H1 (cell line): ENCODE measurements around the gene BRD3OS. TPM values are rescaled to one million over a fixed set of nuclear protein-coding genes. Genes with fewer than 3 reads are reported as not detected.

ENCODE experiments used
- CTCF ChIA-PET: fragments of 300-600 bp; sonication (Branson Sonifier 250); formaldehyde crosslinking; loops from one replicate; lab custom pipeline; 2021; ENCODE audit not compliant: partially characterized antibody; lab: Charles Lee
- POLR2A ChIA-PET: fragments of 300-600 bp; sonication (Branson Sonifier 250); formaldehyde crosslinking; loops from one replicate; lab custom pipeline; 2021; ENCODE audit warnings: inconsistent platforms; ENCODE audit not compliant: partially characterized antibody; lab: Charles Lee
- DNase-seq, 2 experiments: peaks; one replicate each; pipeline versions ENCODE4 v3.0.0 to v3.0.0-alpha.2; 2010 to 2022; ENCODE audit warnings: low spot score in 2 of 2, low read depth in 1 of 2, mixed read lengths in 1 of 2
- FAIRE-seq: peaks from 2 replicates; lab custom pipeline; 2011; peaks lifted over from hg19 to GRCh38; lab: Jason Lieb, UNC
- H2AFZ ChIP-seq: 2 replicates; pipeline ENCODE4 v1.8.1; 2012; ENCODE audit warnings: low read length, inconsistent platforms
- H2AK5ac ChIP-seq: 2 replicates; pipeline ENCODE4 v1.6.1; 2013; ENCODE audit warnings: low read depth, low read length
- H2BK120ac ChIP-seq: replicated peaks from 2 replicates; pipeline ENCODE3; 2013; ENCODE audit warnings: low read depth, low read length, inconsistent platforms
- H2BK12ac ChIP-seq: 2 replicates; pipeline ENCODE4 v1.6.1; 2013; ENCODE audit warnings: low read depth, low read length
- H2BK15ac ChIP-seq: 2 replicates; pipeline ENCODE4 v1.6.1; 2013; ENCODE audit warnings: low read length
- H2BK20ac ChIP-seq: 2 replicates; pipeline ENCODE4 v1.6.1; 2013; ENCODE audit warnings: low read length
- H2BK5ac ChIP-seq: 2 replicates; pipeline ENCODE4 v1.6.1; 2013; ENCODE audit warnings: low read depth, low read length
- H3K14ac ChIP-seq: 2 replicates; pipeline ENCODE4 v1.6.1; 2013; ENCODE audit warnings: inconsistent platforms; ENCODE audit not compliant: insufficient read length
- H3K18ac ChIP-seq: 2 replicates; pipeline ENCODE4 v1.6.1; 2013; ENCODE audit warnings: low read length; ENCODE audit errors: extremely low read depth
- H3K23ac ChIP-seq: 2 replicates; pipeline ENCODE4 v1.6.1; 2013; ENCODE audit warnings: inconsistent platforms; ENCODE audit not compliant: insufficient read length
- H3K23me2 ChIP-seq: 2 replicates; pipeline ENCODE4 v1.6.1; 2013; ENCODE audit warnings: low read depth, low read length
- H3K27ac ChIP-seq: 2 replicates; pipeline ENCODE4 v1.6.1; 2011; ENCODE audit warnings: low read depth, low read length, inconsistent platforms
- H3K27me3 ChIP-seq, 4 experiments: replicated peaks in 1 of 4; 1 replicate in 1 of 4; 2 replicates in 3 of 4; pipeline versions ENCODE4 v1.6.1 to v1.8.1; 2011 to 2013; ENCODE audit warnings: low read length in 3 of 4, mild to moderate bottlenecking in 3 of 4, inconsistent platforms in 2 of 4, mixed read lengths in 2 of 4, moderate library complexity in 1 of 4; ENCODE audit not compliant: control insufficient read depth in 3 of 4, insufficient read depth in 3 of 4; ENCODE audit errors: extremely low read depth in 1 of 4
- H3K36me3 ChIP-seq, 4 experiments: 2 replicates each; pipeline versions ENCODE4 v1.6.1 to v1.8.1; 2011 to 2013; ENCODE audit warnings: mild to moderate bottlenecking in 4 of 4, low read length in 3 of 4, moderate library complexity in 2 of 4, control low read depth in 1 of 4, inconsistent platforms in 1 of 4; ENCODE audit not compliant: insufficient read depth in 4 of 4, control insufficient read depth in 2 of 4
- H3K4ac ChIP-seq: replicated peaks from 2 replicates; pipeline ENCODE3; 2013; ENCODE audit warnings: low read length, low read depth, mixed read lengths, inconsistent platforms; ENCODE audit not compliant: insufficient read length
- H3K4me1 ChIP-seq, 4 experiments: replicated peaks in 1 of 4; 1 replicate in 1 of 4; 2 replicates in 3 of 4; pipeline versions ENCODE4 v1.6.1 to v1.8.1; 2011 to 2013; ENCODE audit warnings: low read length in 3 of 4, inconsistent platforms in 2 of 4, mixed read lengths in 1 of 4; ENCODE audit not compliant: insufficient read depth in 4 of 4, control insufficient read depth in 3 of 4
- H3K4me2 ChIP-seq, 2 experiments: 2 replicates each; pipeline versions ENCODE4 v1.6.1 to v1.8.1; 2011 to 2013; ENCODE audit warnings: low read depth in 2 of 2, low read length in 2 of 2, control low read depth in 1 of 2, inconsistent platforms in 1 of 2, mild to moderate bottlenecking in 1 of 2; ENCODE audit not compliant: insufficient read depth in 1 of 2
- H3K4me3 ChIP-seq, 4 experiments: fragments of 200-600, 300-600 bp in 1 of 4; sonication (generic), shearing (Covaris generic), sonication (Bioruptor Twin) in 1 of 4; 2 replicates each; pipeline versions ENCODE4 v1.5.1 to v1.8.1; 2011 to 2016; ENCODE audit warnings: low read length in 4 of 4, low read depth in 3 of 4, control low read depth in 2 of 4, inconsistent platforms in 2 of 4, mild to moderate bottlenecking in 2 of 4, mixed read lengths in 1 of 4, moderate library complexity in 1 of 4; ENCODE audit not compliant: insufficient read depth in 2 of 4; ENCODE audit errors: extremely low read depth in 1 of 4
- H3K56ac ChIP-seq: replicated peaks from 2 replicates; pipeline ENCODE3; 2013; ENCODE audit warnings: low read depth, mild to moderate bottlenecking, mixed read lengths, low read length, inconsistent platforms; ENCODE audit not compliant: insufficient read length
- H3K79me1 ChIP-seq: 2 replicates; pipeline ENCODE4 v1.6.1; 2013; ENCODE audit warnings: low read depth, low read length, control low read depth
- H3K79me2 ChIP-seq, 2 experiments: 2 replicates each; pipeline versions ENCODE4 v1.6.1 to v1.8.1; 2012 to 2013; ENCODE audit warnings: low read length in 2 of 2, mild to moderate bottlenecking in 2 of 2, inconsistent platforms in 1 of 2; ENCODE audit not compliant: insufficient read depth in 2 of 2, control insufficient read depth in 1 of 2
- H3K9ac ChIP-seq, 4 experiments: replicated peaks in 1 of 4; 1 replicate in 1 of 4; 2 replicates in 3 of 4; pipeline versions ENCODE4 v1.6.1 to v1.8.1; 2011 to 2013; ENCODE audit warnings: low read depth in 3 of 4, low read length in 3 of 4, control low read depth in 2 of 4, mild to moderate bottlenecking in 2 of 4, moderate library complexity in 2 of 4, inconsistent platforms in 1 of 4; ENCODE audit errors: extremely low read depth in 1 of 4
- H3K9me3 ChIP-seq, 2 experiments: 2 replicates each; pipeline versions ENCODE4 v1.6.1 to v1.8.1; 2012 to 2013; ENCODE audit warnings: mild to moderate bottlenecking in 2 of 2, moderate library complexity in 2 of 2, control low read depth in 1 of 2, inconsistent platforms in 1 of 2, low read depth in 1 of 2, low read length in 1 of 2, mixed read lengths in 1 of 2; ENCODE audit not compliant: insufficient read depth in 2 of 2
- H4K20me1 ChIP-seq, 2 experiments: replicated peaks in 1 of 2; 2 replicates each; pipeline versions ENCODE3 to v1.8.1; 2011 to 2013; ENCODE audit warnings: inconsistent platforms in 2 of 2, low read length in 2 of 2, mild to moderate bottlenecking in 1 of 2; ENCODE audit not compliant: insufficient read depth in 2 of 2, control insufficient read depth in 1 of 2
- H4K5ac ChIP-seq: 2 replicates; pipeline ENCODE4 v1.6.1; 2013; ENCODE audit warnings: low read length, low read depth, mixed read lengths, inconsistent platforms; ENCODE audit not compliant: insufficient read length
- H4K8ac ChIP-seq: 2 replicates; pipeline ENCODE4 v1.8.0; 2013; ENCODE audit warnings: mild to moderate bottlenecking, moderate library complexity, low read length, inconsistent platforms; ENCODE audit not compliant: insufficient read depth; ENCODE audit errors: extremely low read depth
- H4K91ac ChIP-seq: replicated peaks from 2 replicates; pipeline ENCODE3; 2013; ENCODE audit warnings: low read length, mixed read lengths, inconsistent platforms; ENCODE audit not compliant: insufficient read length
- EGR1 ChIP-seq: IDR thresholded peaks from 2 replicates; pipeline ENCODE4 v1.6.1; 2011; ENCODE audit warnings: low read depth, low read length, borderline replicate concordance
- EP300 ChIP-seq, 2 experiments: IDR thresholded peaks; 1 replicate in 1 of 2; 2 replicates in 1 of 2; pipeline ENCODE4 v1.6.1; 2011 to 2012; ENCODE audit warnings: low read depth in 2 of 2, low read length in 2 of 2, mild to moderate bottlenecking in 2 of 2, borderline replicate concordance in 1 of 2, inconsistent platforms in 1 of 2, moderate library complexity in 1 of 2
- GTF2F1 ChIP-seq: IDR thresholded peaks from 2 replicates; pipeline ENCODE4 v1.6.1; 2012; ENCODE audit warnings: low read depth, low read length, improper control_type of control experiment, borderline replicate concordance
- POLR2A ChIP-seq, 2 experiments: IDR thresholded peaks; 1 replicate in 1 of 2; 2 replicates in 1 of 2; pipeline ENCODE4 v1.6.1; 2011; ENCODE audit warnings: low read depth in 2 of 2, low read length in 2 of 2, mild to moderate bottlenecking in 2 of 2; ENCODE audit errors: control extremely low read depth in 1 of 2
- SP1 ChIP-seq: IDR thresholded peaks from 2 replicates; pipeline ENCODE4 v1.6.1; 2011; ENCODE audit warnings: low read depth, low read length
- SP4 ChIP-seq: IDR thresholded peaks from 2 replicates; pipeline ENCODE4 v1.6.1; 2012; ENCODE audit warnings: low read length, inconsistent platforms
- WGBS, 2 experiments: shearing (Covaris generic) in 1 of 2; methylation state at CpG; one replicate each; pipeline versions ENCODE4 v1.1.6 to v1.1.7; 2013 to 2015; ENCODE audit warnings: low lambda C conversion rate in 2 of 2, mixed read lengths in 2 of 2, inconsistent platforms in 1 of 2, low coverage in 1 of 2, missing lambda C conversion rate in 1 of 2; ENCODE audit not compliant: insufficient replicate concordance in 2 of 2, insufficient coverage in 1 of 2, insufficient read length in 1 of 2; ENCODE audit errors: extremely low coverage in 1 of 2, missing lambda C conversion rate in 1 of 2; 5-methylcytosine and 5-hydroxymethylcytosine counted together
- polyA plus RNA-seq, 7 experiments: library from polyadenylated mRNA; depleted of rRNA in 3 of 7; stranded (reverse) in 5 of 7; unstranded in 2 of 7; fragments of >200 nt in 5 of 7; fragments of 200-250 nt in 2 of 7; gene quantifications; 1 replicate in 5 of 7; 2 replicates in 1 of 7; 4 replicates in 1 of 7; pipeline versions ENCODE4 v1.2.1 to v1.2.3, GENCODE V29; 2011 to 2013; ENCODE audit warnings: missing spikeins in 2 of 7, mixed read lengths in 2 of 7
- total RNA-seq: library from RNA; stranded (reverse); fragmentation: NEBNext Ultra II Directional; extraction: Animal tissue kit (Norgen Biotek cat#: 25700); gene quantifications from 2 replicates; pipeline ENCODE4 v1.2.1, GENCODE V29; 2021
- TF ChIP-seq, protein P1 (sequence below): IDR thresholded peaks from 2 replicates; pipeline ENCODE4 v1.6.1; 2011; ENCODE audit warnings: low read length, improper control_type of control experiment
- TF ChIP-seq, protein P2 (sequence below): IDR thresholded peaks from 2 replicates; pipeline ENCODE4 v1.6.1; 2012; ENCODE audit warnings: low read length, inconsistent platforms

Gene BRD3OS
- total and polyA plus RNA-seq, 2 of the 8 experiments (the other 6 are each of a cell fraction or from before 2014, with no cell fraction given) = 12.7 to 20.2 TPM

DNA sequence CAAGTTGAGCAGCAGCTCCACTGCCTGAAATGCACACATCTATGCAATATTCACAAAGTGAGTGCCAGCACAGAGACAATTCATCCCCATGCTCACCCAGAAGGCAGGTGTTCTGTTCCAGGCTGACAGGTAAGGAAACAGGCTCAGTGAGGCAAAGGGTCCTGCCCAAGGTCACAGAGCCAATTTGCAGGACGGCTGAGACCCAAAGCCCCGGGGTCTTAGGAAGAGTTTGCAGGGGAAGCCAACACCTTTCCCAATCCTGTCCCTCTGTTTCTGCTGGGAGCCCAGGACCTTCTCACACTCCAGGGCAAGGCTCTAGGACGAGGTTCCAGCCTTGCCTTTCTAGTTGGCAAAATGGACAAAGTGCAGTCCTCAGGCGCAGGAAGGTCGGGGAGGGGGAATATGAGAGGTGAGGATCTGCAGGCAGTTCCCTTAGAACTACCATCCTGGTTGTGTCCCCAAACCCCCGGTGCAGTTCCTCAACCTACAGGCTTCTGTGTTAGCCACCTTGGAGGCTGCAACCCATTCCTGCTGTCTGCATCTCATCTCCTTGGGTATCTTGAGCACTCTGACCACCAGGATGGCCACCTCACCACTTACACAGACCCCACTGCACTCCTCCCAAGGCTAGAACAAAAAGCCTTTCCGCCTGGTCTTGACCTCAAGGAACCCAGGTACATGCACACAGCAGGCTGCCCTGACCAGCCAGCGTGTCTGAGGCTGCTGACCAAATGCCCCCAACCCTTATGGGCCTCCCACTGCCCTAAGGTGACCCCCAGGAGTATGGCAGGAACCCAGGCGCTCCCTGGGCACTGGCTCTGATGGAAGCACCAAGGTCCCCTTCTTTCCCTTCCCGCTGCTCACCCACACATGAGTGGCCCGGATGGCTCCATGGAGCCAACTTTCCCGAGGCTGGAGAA lies 44.5 kb downstream of the BRD3OS start:
- no peak overlapping the region for H3K9ac ChIP-seq
- no peak overlapping the region for H3K23ac ChIP-seq
- FAIRE-seq (no peak), DNase-seq (no peak)
- no peak overlapping the region for H3K56ac ChIP-seq
- H4K20me1 ChIP-seq = peaks cover 8 to 14% of the 10 kb centered on the region in 2 experiments
- H4K91ac ChIP-seq = no peak overlapping the region
- H2BK120ac ChIP-seq = no peak overlapping the region
- H3K27ac ChIP-seq = no peak overlapping the region
- H4K5ac ChIP-seq = no peak overlapping the region
- H3K79me1 ChIP-seq = peaks cover 6% of the 10 kb centered on the region; the same call in 1 of the 2 replicates
- H2BK15ac ChIP-seq = no peak overlapping the region
- no peaks in the 10 kb centered on the region for H3K36me3 ChIP-seq
- 0 out of 2 replicates have a peak overlapping the region, but pooled peaks have one; percentile 20 for H2AK5ac ChIP-seq
- H3K4ac ChIP-seq = peak overlapping the region; percentile 38
- H3K23me2 ChIP-seq = peaks cover 5% of the 10 kb centered on the region
- no peak overlapping the region for H2AFZ ChIP-seq
- H3K27me3 ChIP-seq = peaks cover 0 to 13% (median 10%) of the 10 kb centered on the region in 4 experiments; a peak in 3 of 7 replicates
- H3K9me3 ChIP-seq = peaks cover 3 to 11% of the 10 kb centered on the region in 2 experiments; a peak in 3 of 4 replicates
- no peak overlapping the region for H3K14ac ChIP-seq
- WGBS, 2 experiments = 78% methylated on average over 11 of the region's 12 CpGs; no CpG with 5 or more reads in 1 of the 2 experiments
- H3K4me2 ChIP-seq = peak overlapping the region in 1 of 2 experiments; percentile 34; a peak in 1 of 4 replicates
- H3K4me3 ChIP-seq = no peak overlapping the region
- no peak overlapping the region for H2BK12ac ChIP-seq
- peaks cover 15 to 25% of the 10 kb centered on the region in 2 experiments for H3K79me2 ChIP-seq
- ChIA-PET CTCF (interaction anchor here (1.4 kb wide), 1 partner anchor 94 kb away, joined by 3 read pairs; no protein-coding TSS in a partner anchor), POLR2A (no interaction called here)
- peaks cover 0 to 5% (median 4%) of the 10 kb centered on the region in 4 experiments; a peak in 5 of 7 replicates for H3K4me1 ChIP-seq
- no peak overlapping the region for H2BK20ac ChIP-seq
- no peak overlapping the region for H2BK5ac ChIP-seq
- H3K18ac ChIP-seq = no peak overlapping the region
- H4K8ac ChIP-seq = peak overlapping the region; percentile 41; the same call in 1 of the 2 replicates
- TF ChIP-seq, protein P1, sequence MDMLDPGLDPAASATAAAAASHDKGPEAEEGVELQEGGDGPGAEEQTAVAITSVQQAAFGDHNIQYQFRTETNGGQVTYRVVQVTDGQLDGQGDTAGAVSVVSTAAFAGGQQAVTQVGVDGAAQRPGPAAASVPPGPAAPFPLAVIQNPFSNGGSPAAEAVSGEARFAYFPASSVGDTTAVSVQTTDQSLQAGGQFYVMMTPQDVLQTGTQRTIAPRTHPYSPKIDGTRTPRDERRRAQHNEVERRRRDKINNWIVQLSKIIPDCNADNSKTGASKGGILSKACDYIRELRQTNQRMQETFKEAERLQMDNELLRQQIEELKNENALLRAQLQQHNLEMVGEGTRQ = no peak
- TF ChIP-seq EP300 (IDR thresholded peaks at IDR 0.05; ENCODE audit: borderline replicate concordance in 1 of 2, low read depth in 2 of 2, low read length in 2 of 2) (no peak), POLR2A (IDR thresholded peaks at IDR 0.05; ENCODE audit: control extremely low read depth in 1 of 2, low read depth in 2 of 2, low read length in 2 of 2) (no peak), GTF2F1 (no peak), SP4 (no peak), SP1 (no peak), EGR1 (no peak)
- TF ChIP-seq, protein P2, sequence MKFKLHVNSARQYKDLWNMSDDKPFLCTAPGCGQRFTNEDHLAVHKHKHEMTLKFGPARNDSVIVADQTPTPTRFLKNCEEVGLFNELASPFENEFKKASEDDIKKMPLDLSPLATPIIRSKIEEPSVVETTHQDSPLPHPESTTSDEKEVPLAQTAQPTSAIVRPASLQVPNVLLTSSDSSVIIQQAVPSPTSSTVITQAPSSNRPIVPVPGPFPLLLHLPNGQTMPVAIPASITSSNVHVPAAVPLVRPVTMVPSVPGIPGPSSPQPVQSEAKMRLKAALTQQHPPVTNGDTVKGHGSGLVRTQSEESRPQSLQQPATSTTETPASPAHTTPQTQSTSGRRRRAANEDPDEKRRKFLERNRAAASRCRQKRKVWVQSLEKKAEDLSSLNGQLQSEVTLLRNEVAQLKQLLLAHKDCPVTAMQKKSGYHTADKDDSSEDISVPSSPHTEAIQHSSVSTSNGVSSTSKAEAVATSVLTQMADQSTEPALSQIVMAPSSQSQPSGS = no peak
